ENCODE measurements around the gene FAAH2.

DNA sequence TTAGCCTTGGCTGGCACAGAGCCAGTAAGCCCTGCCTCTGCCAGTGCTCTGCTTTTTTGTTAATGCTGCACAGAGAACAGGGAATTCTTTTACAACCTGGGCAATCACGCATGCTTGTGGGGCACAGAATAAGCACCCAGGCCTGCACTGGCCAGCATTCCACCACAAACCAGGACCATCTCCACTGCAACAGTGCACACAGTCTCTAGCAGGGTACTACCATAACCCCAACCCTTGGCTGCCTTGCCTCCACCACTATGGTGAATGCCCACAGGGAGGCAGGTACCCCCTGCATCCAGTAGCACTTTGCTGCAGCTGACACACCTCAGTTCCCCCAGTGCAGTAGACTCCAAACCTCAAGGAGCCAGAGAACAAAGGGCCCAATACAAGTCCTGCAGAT lies 19.2 kb upstream of the FAAH2 start:
- TF ChIP-seq, protein P1, sequence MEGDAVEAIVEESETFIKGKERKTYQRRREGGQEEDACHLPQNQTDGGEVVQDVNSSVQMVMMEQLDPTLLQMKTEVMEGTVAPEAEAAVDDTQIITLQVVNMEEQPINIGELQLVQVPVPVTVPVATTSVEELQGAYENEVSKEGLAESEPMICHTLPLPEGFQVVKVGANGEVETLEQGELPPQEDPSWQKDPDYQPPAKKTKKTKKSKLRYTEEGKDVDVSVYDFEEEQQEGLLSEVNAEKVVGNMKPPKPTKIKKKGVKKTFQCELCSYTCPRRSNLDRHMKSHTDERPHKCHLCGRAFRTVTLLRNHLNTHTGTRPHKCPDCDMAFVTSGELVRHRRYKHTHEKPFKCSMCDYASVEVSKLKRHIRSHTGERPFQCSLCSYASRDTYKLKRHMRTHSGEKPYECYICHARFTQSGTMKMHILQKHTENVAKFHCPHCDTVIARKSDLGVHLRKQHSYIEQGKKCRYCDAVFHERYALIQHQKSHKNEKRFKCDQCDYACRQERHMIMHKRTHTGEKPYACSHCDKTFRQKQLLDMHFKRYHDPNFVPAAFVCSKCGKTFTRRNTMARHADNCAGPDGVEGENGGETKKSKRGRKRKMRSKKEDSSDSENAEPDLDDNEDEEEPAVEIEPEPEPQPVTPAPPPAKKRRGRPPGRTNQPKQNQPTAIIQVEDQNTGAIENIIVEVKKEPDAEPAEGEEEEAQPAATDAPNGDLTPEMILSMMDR (optimal IDR thresholded peaks at IDR 0.05 in 1 of 3, IDR thresholded peaks at IDR 0.05 in 1 of 3, conservative IDR thresholded peaks at IDR 0.05 in 1 of 3; ENCODE audit: extremely low read depth in 1 of 3, insufficient read depth in 2 of 3, low read length in 3 of 3): no peak
- TF ChIP-seq EZH2 (IDR thresholded peaks at IDR 0.05; ENCODE audit: low read length): no peak
